Neural crest cell (in vitro differentiated cells): ENCODE measurements around the gene CHST11. TPM values are rescaled to one million over a fixed set of nuclear protein-coding genes. Genes with fewer than 3 reads are reported as not detected.

Experiments
- DNase-seq: peaks from one replicate; pipeline ENCODE4 v3.0.0; 2021; ENCODE audit warnings: low read depth, mixed read lengths, low spot score
- H3K27ac Mint-ChIP-seq: one replicate; pipeline ENCODE4 v1.8.0; 2021; ENCODE audit warnings: mild to moderate bottlenecking, mixed read lengths; ENCODE audit not compliant: unreplicated experiment
- H3K27me3 Mint-ChIP-seq: 2 replicates; pipeline ENCODE4 v1.8.0; 2021; ENCODE audit warnings: low read depth, mild to moderate bottlenecking, mixed read lengths
- H3K36me3 Mint-ChIP-seq: 2 replicates; pipeline ENCODE4 v1.8.0; 2021; ENCODE audit warnings: low read depth, mild to moderate bottlenecking, mixed read lengths
- H3K4me1 Mint-ChIP-seq: 2 replicates; pipeline ENCODE4 v1.8.0; 2021; ENCODE audit warnings: mixed read lengths
- H3K4me3 Mint-ChIP-seq: one replicate; pipeline ENCODE4 v1.8.0; 2021; ENCODE audit warnings: mild to moderate bottlenecking, mixed read lengths
- H3K9me3 Mint-ChIP-seq: 2 replicates; pipeline ENCODE4 v1.8.0; 2021; ENCODE audit warnings: mixed read lengths
- CTCF ChIP-seq: fragments of 200-600 bp; sonication (generic); conservative IDR thresholded peaks from 2 replicates; pipeline ENCODE4 v1.5.0; 2021; ENCODE audit warnings: antibody characterized with exemption, mild to moderate bottlenecking
- total RNA-seq: library from RNA; stranded (reverse); gene quantifications from 2 replicates; pipeline ENCODE4 v1.2.1, GENCODE V29; 2021

CHST11 gene
- total RNA-seq, 1 donor from 2014 or later, result 10.0 TPM

- Mint-ChIP-seq H3K4me1 (peaks cover 13% of the 10 kb centered on the region), H3K36me3 (no peaks in the 10 kb centered on the region), H3K4me3 (no peak overlapping the region), H3K27ac (no peak overlapping the region), H3K9me3 (peaks cover 4% of the 10 kb centered on the region), H3K27me3 (peaks cover under 1% of the 10 kb centered on the region)
- TF ChIP-seq CTCF, result no peak
- no peak for DNase-seq
Observed at GRCh38 chr12:104590022-104590421, 133.3 kb downstream of the CHST11 start.

GRCh38 chr12:104591257-104591885 is 134.6 kb downstream of the CHST11 start:
- no peak overlapping the region for H3K27ac Mint-ChIP-seq
- TF ChIP-seq CTCF, result no peak

GRCh38 chr12:104593482-104593881 is 136.7 kb downstream of the CHST11 start:
- TF ChIP-seq CTCF, result no peak
- no peak for DNase-seq
- Mint-ChIP-seq H3K27ac (no peak overlapping the region), H3K36me3 (no peaks in the 10 kb centered on the region), H3K27me3 (peaks cover 3% of the 10 kb centered on the region), H3K4me3 (no peak overlapping the region), H3K9me3 (peaks cover 4% of the 10 kb centered on the region), H3K4me1 (peaks cover 27% of the 10 kb centered on the region)

More at GRCh38 chr12:104591257-104591885, 134.6 kb downstream of the CHST11 start:
- H3K9me3 Mint-ChIP-seq, result peaks cover 4% of the 10 kb centered on the region
- H3K36me3 Mint-ChIP-seq, result no peaks in the 10 kb centered on the region
- no peak for DNase-seq
- no peak overlapping the region for H3K4me3 Mint-ChIP-seq
- peaks cover 16% of the 10 kb centered on the region for H3K4me1 Mint-ChIP-seq
- peaks cover 3% of the 10 kb centered on the region for H3K27me3 Mint-ChIP-seq

GRCh38 chr12:104596134-104596799 is 139.5 kb downstream of the CHST11 start:
- peaks cover 3% of the 10 kb centered on the region for H3K27me3 Mint-ChIP-seq
- no peak for DNase-seq
- peaks cover 51% of the 10 kb centered on the region for H3K4me1 Mint-ChIP-seq
- H3K9me3 Mint-ChIP-seq, result no peaks in the 10 kb centered on the region
- no peaks in the 10 kb centered on the region for H3K36me3 Mint-ChIP-seq
- TF ChIP-seq CTCF, result no peak
- no peak overlapping the region for H3K27ac Mint-ChIP-seq
- H3K4me3 Mint-ChIP-seq, result no peak overlapping the region

- no peak overlapping the region for H3K4me3 Mint-ChIP-seq
- peak overlapping the region; percentile 3 for H3K27ac Mint-ChIP-seq
- no peaks in the 10 kb centered on the region for H3K9me3 Mint-ChIP-seq
- DNase-seq, result no peak
- H3K27me3 Mint-ChIP-seq, result peaks cover 3% of the 10 kb centered on the region
- TF ChIP-seq CTCF, result no peak
- H3K4me1 Mint-ChIP-seq, result peaks cover 60% of the 10 kb centered on the region
- H3K36me3 Mint-ChIP-seq, result no peaks in the 10 kb centered on the region
Observed at GRCh38 chr12:104596898-104597843, 140.4 kb downstream of the CHST11 start.
